HG03066 (cell line): ENCODE data around the gene BHMT.

ENCODE experiments used
- ATAC-seq: cut with Tn5 transposase; IDR thresholded peaks from one replicate; pipeline ENCODE4 v1.9.1; 2021; ENCODE audit warnings: low read depth; ENCODE audit not compliant: unreplicated experiment

Gene BHMT

GRCh38 chr5:79111387-79111959 lies at the start of gene BHMT:
TSS of gene BHMT (plus strand) at chr5:79111809. CDS start at chr5:79111886, 77 bp downstream.
- ATAC-seq: no peak

- no peak for ATAC-seq
These were observed 49.2 kb upstream of the BHMT start for GRCh38 chr5:79062436-79062835.

GRCh38 chr5:79069488-79070349 lies 41.9 kb upstream of the BHMT start, which contains the start of the genes BHMT2 and DMGDH:
TSS of gene BHMT2 (plus strand) at chr5:79069767. CDS start at chr5:79069783, 16 bp downstream.
TSS of gene DMGDH (minus strand) at chr5:79069674. CDS start at chr5:79069620, 54 bp downstream.
- ATAC-seq: no peak

GRCh38 chr5:79070350-79070667 lies 41.3 kb upstream of the BHMT start:
- ATAC-seq: no peak

- no peak for ATAC-seq
These were observed 37.0 kb upstream of the BHMT start for GRCh38 chr5:79074641-79075040.

- no peak for ATAC-seq
These were observed 35.8 kb upstream of the BHMT start for GRCh38 chr5:79075646-79076426.

- ATAC-seq: no peak
These were observed 34.8 kb upstream of the BHMT start for GRCh38 chr5:79076819-79077218.

GRCh38 chr5:79077680-79078365 lies 33.8 kb upstream of the BHMT start:
- no peak for ATAC-seq

- ATAC-seq: no peak
These were observed 30.8 kb upstream of the BHMT start for GRCh38 chr5:79080804-79081203.

- no peak for ATAC-seq
These were observed 29.8 kb upstream of the BHMT start for GRCh38 chr5:79081779-79082178.

GRCh38 chr5:79086116-79086515 lies 25.5 kb upstream of the BHMT start:
- ATAC-seq: no peak

GRCh38 chr5:79088507-79088906 lies 23.1 kb upstream of the BHMT start:
- no peak for ATAC-seq

GRCh38 chr5:79091064-79091463 lies 20.5 kb upstream of the BHMT start:
- no peak for ATAC-seq

- ATAC-seq: no peak
These were observed 17.8 kb upstream of the BHMT start for GRCh38 chr5:79093762-79094161.

GRCh38 chr5:79105868-79106267 lies 5.7 kb upstream of the BHMT start:
- ATAC-seq: no peak

GRCh38 chr5:79107020-79107796 lies 4.4 kb upstream of the BHMT start:
- no peak for ATAC-seq

- no peak for ATAC-seq
These were observed 3.5 kb upstream of the BHMT start for GRCh38 chr5:79108086-79108485.

- no peak for ATAC-seq
These were observed 2.8 kb upstream of the BHMT start for GRCh38 chr5:79108792-79109191.

- ATAC-seq: no peak
These were observed 1.8 kb upstream of the BHMT start for GRCh38 chr5:79109527-79110492.
